HepG2 (cell line): ENCODE measurements around the gene RSF1. TPM values are rescaled to one million over a fixed set of nuclear protein-coding genes. Genes with fewer than 3 reads are reported as not detected.

Source experiments
- ATRX ChIP-seq: sonication (generic); formaldehyde crosslinking; IDR thresholded peaks from 2 replicates; pipeline ENCODE4 v1.4.0; 2020; ENCODE audit warnings: missing genetic modification reagents, borderline replicate concordance
- CENPT ChIP-seq: sonication (generic); formaldehyde crosslinking; IDR thresholded peaks from 2 replicates; pipeline ENCODE4 v1.8.0; 2022; ENCODE audit warnings: low read depth, mild to moderate bottlenecking, moderate library complexity, missing genetic modification reagents
- CERS6 ChIP-seq: sonication (generic); formaldehyde crosslinking; IDR thresholded peaks from 2 replicates; pipeline ENCODE4 v1.5.0; 2020; ENCODE audit warnings: missing genetic modification reagents
- DNMT1 ChIP-seq: sonication (generic); formaldehyde crosslinking; IDR thresholded peaks from 2 replicates; pipeline ENCODE4 v1.5.1; 2020; ENCODE audit warnings: mild to moderate bottlenecking, missing genetic modification reagents
- ELF3 ChIP-seq: IDR thresholded peaks from 2 replicates; pipeline ENCODE4 v1.6.1; 2016; ENCODE audit warnings: missing genetic modification reagents, missing compliant biosample characterization
- ELF4 ChIP-seq: sonication (generic); formaldehyde crosslinking; IDR thresholded peaks from 2 replicates; pipeline ENCODE4 v1.5.0; 2020; ENCODE audit warnings: missing genetic modification reagents, mild to moderate bottlenecking, moderate library complexity, borderline replicate concordance
- FOSL1 ChIP-seq: sonication (generic); formaldehyde crosslinking; IDR thresholded peaks from 2 replicates; pipeline ENCODE4 v1.9.0; 2021; ENCODE audit warnings: missing genetic modification reagents, borderline replicate concordance
- IRX3 ChIP-seq: sonication (generic); formaldehyde crosslinking; IDR thresholded peaks from 2 replicates; pipeline ENCODE4 v1.8.1; 2023; ENCODE audit warnings: mild to moderate bottlenecking, low read depth, missing genetic modification reagents, borderline replicate concordance
- ISX ChIP-seq: sonication (generic); formaldehyde crosslinking; conservative IDR thresholded peaks from 2 replicates; pipeline ENCODE4 v1.5.0; 2020; ENCODE audit warnings: missing genetic modification reagents
- NFATC3 ChIP-seq: sonication (generic); formaldehyde crosslinking; IDR thresholded peaks from 2 replicates; pipeline ENCODE4 v1.5.1; 2020; ENCODE audit warnings: mild to moderate bottlenecking, missing genetic modification reagents
- NPAS2 ChIP-seq: sonication (generic); formaldehyde crosslinking; IDR thresholded peaks from 2 replicates; pipeline ENCODE4 v1.8.0; 2022; ENCODE audit warnings: mild to moderate bottlenecking, missing genetic modification reagents, borderline replicate concordance
- REST ChIP-seq, 2 experiments: IDR thresholded peaks; 2 replicates each; pipeline ENCODE4 v1.6.1; 2011 to 2012; ENCODE audit warnings: low read length in 2 of 2, borderline replicate concordance in 1 of 2, low read depth in 1 of 2, mild to moderate bottlenecking in 1 of 2, moderate library complexity in 1 of 2
- RFX5 ChIP-seq: IDR thresholded peaks from 2 replicates; pipeline ENCODE4 v1.6.1; 2011; ENCODE audit warnings: low read depth, low read length, improper control_type of control experiment
- SAP130 ChIP-seq: IDR thresholded peaks from 2 replicates; pipeline ENCODE4 v1.6.1; 2016; ENCODE audit warnings: low read depth
- ZNF296 ChIP-seq: sonication (generic); formaldehyde crosslinking; conservative IDR thresholded peaks from 2 replicates; pipeline ENCODE4 v1.5.0; 2020; ENCODE audit warnings: mild to moderate bottlenecking, missing genetic modification reagents
- ZNF556 ChIP-seq: sonication (generic); formaldehyde crosslinking; IDR thresholded peaks from 2 replicates; pipeline ENCODE4 v1.4.0; 2020; ENCODE audit warnings: mild to moderate bottlenecking, missing genetic modification reagents, borderline replicate concordance
- ZNF737 ChIP-seq: sonication (generic); formaldehyde crosslinking; IDR thresholded peaks from 2 replicates; pipeline ENCODE4 v1.5.0; 2020; ENCODE audit warnings: missing genetic modification reagents, mild to moderate bottlenecking, borderline replicate concordance
- ZNF879 ChIP-seq: sonication (generic); formaldehyde crosslinking; IDR thresholded peaks from 2 replicates; pipeline ENCODE4 v1.8.1; 2023; ENCODE audit warnings: missing genetic modification reagents
- polyA plus RNA-seq, 8 experiments: library from polyadenylated mRNA; depleted of rRNA in 3 of 8; stranded (reverse) in 7 of 8; unstranded in 1 of 8; fragments of >200 nt; fragmentation: Illumina TruSeq in 4 of 8; extraction: Trizol in 4 of 8; gene quantifications; 2 replicates each; pipeline versions ENCODE4 v1.2.1 to v1.2.3, GENCODE V29; 2011 to 2016; ENCODE audit warnings: low read depth in 4 of 8, missing spikeins in 1 of 8, mixed read lengths in 1 of 8; ENCODE audit not compliant: insufficient read depth in 1 of 8
- total RNA-seq, 5 experiments: library from RNA; depleted of rRNA; stranded (reverse); fragments of >200 nt; fragmentation: Illumina TruSeq; extraction: Trizol; gene quantifications; 2 replicates each; pipeline ENCODE4 v1.2.3, GENCODE V29; 2016; ENCODE audit warnings: low read depth in 1 of 5
- TF ChIP-seq, protein P1 (sequence below): sonication (generic); formaldehyde crosslinking; IDR thresholded peaks from 2 replicates; pipeline ENCODE4 v1.4.0; 2020; ENCODE audit warnings: mild to moderate bottlenecking, missing genetic modification reagents
- TF ChIP-seq, protein P2 (sequence below): sonication (generic); formaldehyde crosslinking; IDR thresholded peaks from 2 replicates; pipeline ENCODE4 v1.5.1; 2020; ENCODE audit warnings: mild to moderate bottlenecking, moderate library complexity, missing genetic modification reagents
- TF ChIP-seq, protein P3 (sequence below): sonication (generic); formaldehyde crosslinking; IDR thresholded peaks from 2 replicates; pipeline ENCODE4 v1.4.0; 2020; ENCODE audit warnings: missing genetic modification reagents, mild to moderate bottlenecking, borderline replicate concordance

The RSF1 gene
- total and polyA plus RNA-seq, 2 of the 13 experiments (the other 11 are each of a cell fraction or from before 2014, with no cell fraction given): 15.5 to 33.1 TPM

GRCh38 chr11:77705195-77705875 lies 115.2 kb downstream of the RSF1 start (continued):
- TF ChIP-seq, protein P1, sequence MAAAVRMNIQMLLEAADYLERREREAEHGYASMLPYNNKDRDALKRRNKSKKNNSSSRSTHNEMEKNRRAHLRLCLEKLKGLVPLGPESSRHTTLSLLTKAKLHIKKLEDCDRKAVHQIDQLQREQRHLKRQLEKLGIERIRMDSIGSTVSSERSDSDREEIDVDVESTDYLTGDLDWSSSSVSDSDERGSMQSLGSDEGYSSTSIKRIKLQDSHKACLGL: no peak
- TF ChIP-seq ZNF879 (CRISPR knock-in tag) (no peak), CENPT (CRISPR knock-in tag) (no peak), DNMT1 (CRISPR knock-in tag) (no peak), ISX (CRISPR knock-in tag) (no peak), RFX5 (no peak), REST (IDR thresholded peaks at IDR 0.05; ENCODE audit: borderline replicate concordance in 1 of 2, low read depth in 1 of 2, low read length in 2 of 2) (no peak), ELF4 (CRISPR knock-in tag) (no peak), FOSL1 (CRISPR knock-in tag) (no peak), ZNF737 (CRISPR knock-in tag) (no peak), ZNF296 (CRISPR knock-in tag) (no peak), NPAS2 (CRISPR knock-in tag) (no peak), SAP130 (CRISPR knock-in tag) (peak; percentile 38; the same call in 1 of the 2 replicates), NFATC3 (CRISPR knock-in tag) (no peak), CERS6 (CRISPR knock-in tag) (no peak), ZNF556 (CRISPR knock-in tag) (no peak), IRX3 (CRISPR knock-in tag) (no peak), ELF3 (CRISPR knock-in tag) (peak; percentile 72), ATRX (CRISPR knock-in tag) (no peak)
- TF ChIP-seq, protein P2, sequence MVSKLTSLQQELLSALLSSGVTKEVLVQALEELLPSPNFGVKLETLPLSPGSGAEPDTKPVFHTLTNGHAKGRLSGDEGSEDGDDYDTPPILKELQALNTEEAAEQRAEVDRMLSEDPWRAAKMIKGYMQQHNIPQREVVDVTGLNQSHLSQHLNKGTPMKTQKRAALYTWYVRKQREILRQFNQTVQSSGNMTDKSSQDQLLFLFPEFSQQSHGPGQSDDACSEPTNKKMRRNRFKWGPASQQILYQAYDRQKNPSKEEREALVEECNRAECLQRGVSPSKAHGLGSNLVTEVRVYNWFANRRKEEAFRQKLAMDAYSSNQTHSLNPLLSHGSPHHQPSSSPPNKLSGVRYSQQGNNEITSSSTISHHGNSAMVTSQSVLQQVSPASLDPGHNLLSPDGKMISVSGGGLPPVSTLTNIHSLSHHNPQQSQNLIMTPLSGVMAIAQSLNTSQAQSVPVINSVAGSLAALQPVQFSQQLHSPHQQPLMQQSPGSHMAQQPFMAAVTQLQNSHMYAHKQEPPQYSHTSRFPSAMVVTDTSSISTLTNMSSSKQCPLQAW (CRISPR knock-in tag): no peak
- TF ChIP-seq, protein P3, sequence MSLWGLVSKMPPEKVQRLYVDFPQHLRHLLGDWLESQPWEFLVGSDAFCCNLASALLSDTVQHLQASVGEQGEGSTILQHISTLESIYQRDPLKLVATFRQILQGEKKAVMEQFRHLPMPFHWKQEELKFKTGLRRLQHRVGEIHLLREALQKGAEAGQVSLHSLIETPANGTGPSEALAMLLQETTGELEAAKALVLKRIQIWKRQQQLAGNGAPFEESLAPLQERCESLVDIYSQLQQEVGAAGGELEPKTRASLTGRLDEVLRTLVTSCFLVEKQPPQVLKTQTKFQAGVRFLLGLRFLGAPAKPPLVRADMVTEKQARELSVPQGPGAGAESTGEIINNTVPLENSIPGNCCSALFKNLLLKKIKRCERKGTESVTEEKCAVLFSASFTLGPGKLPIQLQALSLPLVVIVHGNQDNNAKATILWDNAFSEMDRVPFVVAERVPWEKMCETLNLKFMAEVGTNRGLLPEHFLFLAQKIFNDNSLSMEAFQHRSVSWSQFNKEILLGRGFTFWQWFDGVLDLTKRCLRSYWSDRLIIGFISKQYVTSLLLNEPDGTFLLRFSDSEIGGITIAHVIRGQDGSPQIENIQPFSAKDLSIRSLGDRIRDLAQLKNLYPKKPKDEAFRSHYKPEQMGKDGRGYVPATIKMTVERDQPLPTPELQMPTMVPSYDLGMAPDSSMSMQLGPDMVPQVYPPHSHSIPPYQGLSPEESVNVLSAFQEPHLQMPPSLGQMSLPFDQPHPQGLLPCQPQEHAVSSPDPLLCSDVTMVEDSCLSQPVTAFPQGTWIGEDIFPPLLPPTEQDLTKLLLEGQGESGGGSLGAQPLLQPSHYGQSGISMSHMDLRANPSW (CRISPR knock-in tag): no peak
